K562 (cell line): ENCODE results near the gene IFT172. TPM values are rescaled to one million over a fixed set of nuclear protein-coding genes. Genes with fewer than 3 reads are reported as not detected.
A peak's percentile ranks its signal among the peaks of the same experiment; 100 is the strongest.

ENCODE experiments used
- BCOR ChIP-seq: fragments of 450-650 bp; IDR thresholded peaks from 2 replicates; pipeline ENCODE4 v1.6.1; 2016
- CBFA2T3 ChIP-seq: fragments of 450-650 bp; IDR thresholded peaks from 2 replicates; pipeline ENCODE4 v1.6.1; 2017
- LCOR ChIP-seq: sonication (generic); formaldehyde crosslinking; IDR thresholded peaks from 2 replicates; pipeline ENCODE4 v1.8.0; 2022; ENCODE audit warnings: mild to moderate bottlenecking, missing genetic modification reagents
- MTA2 ChIP-seq: fragments of 450-650 bp; IDR thresholded peaks from 2 replicates; pipeline ENCODE4 v1.6.1; 2016; ENCODE audit warnings: low read depth
- POLR2B ChIP-seq: fragments of 450-650 bp; IDR thresholded peaks from 2 replicates; pipeline ENCODE4 v1.6.1; 2018; ENCODE audit warnings: low read depth; ENCODE audit not compliant: partially characterized antibody
- POLR3A ChIP-seq: IDR thresholded peaks from 2 replicates; pipeline ENCODE4 v1.6.1; 2011; ENCODE audit warnings: borderline replicate concordance, mild to moderate bottlenecking, moderate library complexity; ENCODE audit not compliant: insufficient read length, insufficient read depth; ENCODE audit errors: extremely low read depth
- SMAD4 ChIP-seq: fragments of 250-450 bp; sonication (Bioruptor Pico); conservative IDR thresholded peaks from 2 replicates; pipeline ENCODE4 v1.8.0; 2021; ENCODE audit warnings: inconsistent platforms, mild to moderate bottlenecking, moderate library complexity
- TCF3 ChIP-seq: sonication (generic); formaldehyde crosslinking; IDR thresholded peaks from 2 replicates; pipeline ENCODE4 v1.4.0; 2020; ENCODE audit warnings: mild to moderate bottlenecking, missing genetic modification reagents
- TEAD1 ChIP-seq, 2 experiments: fragments of 450-650 bp in 1 of 2; sonication (generic) in 1 of 2; formaldehyde crosslinking; IDR thresholded peaks; 2 replicates each; pipeline versions ENCODE4 v1.4.0 to v1.8.0; 2020 to 2022; ENCODE audit warnings: mild to moderate bottlenecking in 2 of 2, missing genetic modification reagents in 1 of 2
- ZBTB8A ChIP-seq: fragments of 450-650 bp; IDR thresholded peaks from 2 replicates; pipeline ENCODE4 v1.6.1; 2018; ENCODE audit warnings: mild to moderate bottlenecking, moderate library complexity; ENCODE audit not compliant: partially characterized antibody
- ZNF263 ChIP-seq: sonication (generic); formaldehyde crosslinking; IDR thresholded peaks from 2 replicates; pipeline ENCODE4 v1.8.0; 2022; ENCODE audit warnings: mild to moderate bottlenecking, missing genetic modification reagents, borderline replicate concordance
- ZNF444 ChIP-seq: fragments of 250-450 bp; sonication (Bioruptor Pico); IDR thresholded peaks from 2 replicates; pipeline ENCODE4 v1.4.0; 2020; ENCODE audit warnings: mild to moderate bottlenecking, moderate library complexity
- polyA plus RNA-seq, 8 experiments: library from polyadenylated mRNA; depleted of rRNA in 4 of 8; stranded (reverse) in 5 of 8; unstranded in 3 of 8; fragments of >200 nt; fragmentation: Nextera tagmentation in 2 of 8; fragmentation: Illumina TruSeq in 1 of 8; extraction: Ambion mirVana in 2 of 8; extraction: Trizol in 1 of 8; gene quantifications; 2 replicates each; pipeline versions ENCODE4 v1.2.1 to v1.2.3, GENCODE V29; 2011 to 2014; ENCODE audit warnings: inconsistent platforms in 1 of 8, missing spikeins in 1 of 8
- total RNA-seq, 7 experiments: library from RNA; depleted of rRNA in 6 of 7; stranded (reverse); fragments of >200 nt in 6 of 7; fragmentation: Illumina TruSeq in 2 of 7; extraction: Trizol in 2 of 7; gene quantifications; 2 replicates each; pipeline versions ENCODE4 v1.2.1 to v1.2.3, GENCODE V29; 2011 to 2021; ENCODE audit warnings: low replicate concordance in 1 of 7
- TF ChIP-seq, protein P1 (sequence below): fragments of 450-650 bp; IDR thresholded peaks from 2 replicates; pipeline ENCODE4 v1.6.1; 2016; ENCODE audit warnings: low read depth
- TF ChIP-seq, protein P2 (sequence below), 2 experiments: fragments of 450-650 bp in 1 of 2; IDR thresholded peaks; 2 replicates each; pipeline ENCODE4 v1.6.1; 2011 to 2017; ENCODE audit warnings: low read depth in 2 of 2, antibody characterized with exemption in 1 of 2, borderline replicate concordance in 1 of 2, low read length in 1 of 2, mild to moderate bottlenecking in 1 of 2, mixed read lengths in 1 of 2; ENCODE audit not compliant: control insufficient read depth in 1 of 2
- TF ChIP-seq, protein P3 (sequence below): fragments of 200-400 bp; formaldehyde crosslinking; IDR thresholded peaks from 2 replicates; pipeline ENCODE4 v1.6.1; 2017; ENCODE audit warnings: mild to moderate bottlenecking, low read depth, low read length, moderate library complexity

The IFT172 gene
- total and polyA plus RNA-seq, 9 of the 15 experiments (the other 6 are each of a cell fraction or from before 2014, with no cell fraction given): 5.6 to 19.1 (median 13.5) TPM

DNA sequence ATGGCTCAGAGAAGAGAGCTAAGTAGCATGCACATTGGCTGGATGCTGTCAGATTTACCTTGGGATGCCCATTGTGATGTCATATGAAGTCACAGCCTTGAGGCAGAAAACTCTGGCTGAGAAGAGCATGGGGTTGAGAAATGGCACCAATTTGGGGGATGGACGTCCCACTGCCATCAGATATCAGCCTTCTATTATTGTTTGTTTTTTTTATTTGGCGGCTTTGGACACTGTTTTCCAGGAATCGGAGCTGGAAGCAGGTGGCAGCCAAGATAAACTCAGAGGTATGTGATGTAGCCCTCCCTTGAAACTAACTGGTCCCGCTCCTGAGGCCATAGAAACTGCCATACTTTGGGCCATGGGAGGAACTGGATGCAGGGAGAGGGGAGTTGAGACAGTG, 47.7 kb upstream of the IFT172 start (continued):
- TF ChIP-seq, protein P1, sequence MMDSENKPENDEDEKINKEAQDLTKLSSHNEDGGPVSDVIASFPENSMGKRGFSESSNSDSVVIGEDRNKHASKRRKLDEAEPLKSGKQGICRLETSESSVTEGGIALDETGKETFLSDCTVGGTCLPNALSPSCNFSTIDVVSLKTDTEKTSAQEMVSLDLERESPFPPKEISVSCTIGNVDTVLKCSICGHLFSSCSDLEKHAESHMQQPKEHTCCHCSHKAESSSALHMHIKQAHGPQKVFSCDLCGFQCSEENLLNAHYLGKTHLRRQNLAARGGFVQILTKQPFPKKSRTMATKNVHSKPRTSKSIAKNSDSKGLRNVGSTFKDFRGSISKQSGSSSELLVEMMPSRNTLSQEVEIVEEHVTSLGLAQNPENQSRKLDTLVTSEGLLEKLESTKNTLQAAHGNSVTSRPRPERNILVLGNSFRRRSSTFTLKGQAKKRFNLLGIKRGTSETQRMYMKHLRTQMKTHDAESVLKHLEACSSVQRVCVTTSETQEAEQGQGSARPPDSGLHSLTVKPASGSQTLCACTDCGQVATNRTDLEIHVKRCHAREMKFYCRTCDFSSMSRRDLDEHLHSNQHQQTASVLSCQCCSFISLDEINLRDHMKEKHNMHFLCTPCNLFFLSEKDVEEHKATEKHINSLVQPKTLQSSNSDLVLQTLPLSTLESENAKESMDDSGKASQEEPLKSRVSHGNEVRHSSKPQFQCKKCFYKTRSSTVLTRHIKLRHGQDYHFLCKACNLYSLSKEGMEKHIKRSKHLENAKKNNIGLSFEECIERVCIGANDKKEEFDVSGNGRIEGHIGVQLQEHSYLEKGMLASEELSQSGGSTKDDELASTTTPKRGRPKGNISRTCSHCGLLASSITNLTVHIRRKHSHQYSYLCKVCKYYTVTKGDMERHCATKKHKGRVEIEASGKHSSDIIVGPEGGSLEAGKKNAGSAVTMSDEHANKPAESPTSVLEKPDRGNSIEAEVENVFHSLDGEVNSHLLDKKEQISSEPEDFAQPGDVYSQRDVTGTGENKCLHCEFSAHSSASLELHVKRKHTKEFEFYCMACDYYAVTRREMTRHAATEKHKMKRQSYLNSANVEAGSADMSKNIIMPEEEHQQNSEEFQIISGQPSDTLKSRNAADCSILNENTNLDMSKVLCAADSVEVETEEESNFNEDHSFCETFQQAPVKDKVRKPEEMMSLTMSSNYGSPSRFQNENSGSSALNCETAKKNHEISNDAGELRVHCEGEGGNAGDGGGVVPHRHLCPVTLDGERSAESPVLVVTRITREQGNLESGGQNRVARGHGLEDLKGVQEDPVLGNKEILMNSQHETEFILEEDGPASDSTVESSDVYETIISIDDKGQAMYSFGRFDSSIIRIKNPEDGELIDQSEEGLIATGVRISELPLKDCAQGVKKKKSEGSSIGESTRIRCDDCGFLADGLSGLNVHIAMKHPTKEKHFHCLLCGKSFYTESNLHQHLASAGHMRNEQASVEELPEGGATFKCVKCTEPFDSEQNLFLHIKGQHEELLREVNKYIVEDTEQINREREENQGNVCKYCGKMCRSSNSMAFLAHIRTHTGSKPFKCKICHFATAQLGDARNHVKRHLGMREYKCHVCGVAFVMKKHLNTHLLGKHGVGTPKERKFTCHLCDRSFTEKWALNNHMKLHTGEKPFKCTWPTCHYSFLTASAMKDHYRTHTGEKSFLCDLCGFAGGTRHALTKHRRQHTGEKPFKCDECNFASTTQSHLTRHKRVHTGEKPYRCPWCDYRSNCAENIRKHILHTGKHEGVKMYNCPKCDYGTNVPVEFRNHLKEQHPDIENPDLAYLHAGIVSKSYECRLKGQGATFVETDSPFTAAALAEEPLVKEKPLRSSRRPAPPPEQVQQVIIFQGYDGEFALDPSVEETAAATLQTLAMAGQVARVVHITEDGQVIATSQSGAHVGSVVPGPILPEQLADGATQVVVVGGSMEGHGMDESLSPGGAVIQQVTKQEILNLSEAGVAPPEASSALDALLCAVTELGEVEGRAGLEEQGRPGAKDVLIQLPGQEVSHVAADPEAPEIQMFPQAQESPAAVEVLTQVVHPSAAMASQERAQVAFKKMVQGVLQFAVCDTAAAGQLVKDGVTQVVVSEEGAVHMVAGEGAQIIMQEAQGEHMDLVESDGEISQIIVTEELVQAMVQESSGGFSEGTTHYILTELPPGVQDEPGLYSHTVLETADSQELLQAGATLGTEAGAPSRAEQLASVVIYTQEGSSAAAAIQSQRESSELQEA: no peak
- TF ChIP-seq TCF3 (peak; percentile 89), SMAD4 (CRISPR knock-in tag) (peak; percentile 75; the same call in 1 of the 2 replicates), ZNF263 (CRISPR knock-in tag) (no peak), BCOR (0 out of 2 replicates have a peak, but pooled peaks have one; percentile 8), TEAD1 (CRISPR knock-in tag; IDR thresholded peaks at IDR 0.05) (peak in 1 of 2 experiments; percentile 65; a peak in 1 of 4 replicates), POLR3A (no peak), POLR2B (no peak), ZNF444 (no peak), ZBTB8A (no peak), LCOR (CRISPR knock-in tag) (peak; percentile 77), MTA2 (peak; percentile 66), CBFA2T3 (peak; percentile 82)
- TF ChIP-seq, protein P2, sequence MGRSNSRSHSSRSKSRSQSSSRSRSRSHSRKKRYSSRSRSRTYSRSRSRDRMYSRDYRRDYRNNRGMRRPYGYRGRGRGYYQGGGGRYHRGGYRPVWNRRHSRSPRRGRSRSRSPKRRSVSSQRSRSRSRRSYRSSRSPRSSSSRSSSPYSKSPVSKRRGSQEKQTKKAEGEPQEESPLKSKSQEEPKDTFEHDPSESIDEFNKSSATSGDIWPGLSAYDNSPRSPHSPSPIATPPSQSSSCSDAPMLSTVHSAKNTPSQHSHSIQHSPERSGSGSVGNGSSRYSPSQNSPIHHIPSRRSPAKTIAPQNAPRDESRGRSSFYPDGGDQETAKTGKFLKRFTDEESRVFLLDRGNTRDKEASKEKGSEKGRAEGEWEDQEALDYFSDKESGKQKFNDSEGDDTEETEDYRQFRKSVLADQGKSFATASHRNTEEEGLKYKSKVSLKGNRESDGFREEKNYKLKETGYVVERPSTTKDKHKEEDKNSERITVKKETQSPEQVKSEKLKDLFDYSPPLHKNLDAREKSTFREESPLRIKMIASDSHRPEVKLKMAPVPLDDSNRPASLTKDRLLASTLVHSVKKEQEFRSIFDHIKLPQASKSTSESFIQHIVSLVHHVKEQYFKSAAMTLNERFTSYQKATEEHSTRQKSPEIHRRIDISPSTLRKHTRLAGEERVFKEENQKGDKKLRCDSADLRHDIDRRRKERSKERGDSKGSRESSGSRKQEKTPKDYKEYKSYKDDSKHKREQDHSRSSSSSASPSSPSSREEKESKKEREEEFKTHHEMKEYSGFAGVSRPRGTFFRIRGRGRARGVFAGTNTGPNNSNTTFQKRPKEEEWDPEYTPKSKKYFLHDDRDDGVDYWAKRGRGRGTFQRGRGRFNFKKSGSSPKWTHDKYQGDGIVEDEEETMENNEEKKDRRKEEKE (IDR thresholded peaks at IDR 0.05; ENCODE audit: borderline replicate concordance in 1 of 2, control insufficient read depth in 1 of 2, low read depth in 2 of 2, low read length in 1 of 2): no peak
- TF ChIP-seq, protein P3, sequence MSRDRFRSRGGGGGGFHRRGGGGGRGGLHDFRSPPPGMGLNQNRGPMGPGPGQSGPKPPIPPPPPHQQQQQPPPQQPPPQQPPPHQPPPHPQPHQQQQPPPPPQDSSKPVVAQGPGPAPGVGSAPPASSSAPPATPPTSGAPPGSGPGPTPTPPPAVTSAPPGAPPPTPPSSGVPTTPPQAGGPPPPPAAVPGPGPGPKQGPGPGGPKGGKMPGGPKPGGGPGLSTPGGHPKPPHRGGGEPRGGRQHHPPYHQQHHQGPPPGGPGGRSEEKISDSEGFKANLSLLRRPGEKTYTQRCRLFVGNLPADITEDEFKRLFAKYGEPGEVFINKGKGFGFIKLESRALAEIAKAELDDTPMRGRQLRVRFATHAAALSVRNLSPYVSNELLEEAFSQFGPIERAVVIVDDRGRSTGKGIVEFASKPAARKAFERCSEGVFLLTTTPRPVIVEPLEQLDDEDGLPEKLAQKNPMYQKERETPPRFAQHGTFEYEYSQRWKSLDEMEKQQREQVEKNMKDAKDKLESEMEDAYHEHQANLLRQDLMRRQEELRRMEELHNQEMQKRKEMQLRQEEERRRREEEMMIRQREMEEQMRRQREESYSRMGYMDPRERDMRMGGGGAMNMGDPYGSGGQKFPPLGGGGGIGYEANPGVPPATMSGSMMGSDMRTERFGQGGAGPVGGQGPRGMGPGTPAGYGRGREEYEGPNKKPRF: no peak
